ENCODE measurements around the gene CADM4. TPM values are rescaled to one million over a fixed set of nuclear protein-coding genes. Genes with fewer than 3 reads are reported as not detected.
A peak's percentile ranks its signal among the peaks of the same experiment; 100 is the strongest.

The CADM4 gene
- total RNA-seq, 2 donors from 2014 or later: 0.22 to 0.61 TPM

DNA sequence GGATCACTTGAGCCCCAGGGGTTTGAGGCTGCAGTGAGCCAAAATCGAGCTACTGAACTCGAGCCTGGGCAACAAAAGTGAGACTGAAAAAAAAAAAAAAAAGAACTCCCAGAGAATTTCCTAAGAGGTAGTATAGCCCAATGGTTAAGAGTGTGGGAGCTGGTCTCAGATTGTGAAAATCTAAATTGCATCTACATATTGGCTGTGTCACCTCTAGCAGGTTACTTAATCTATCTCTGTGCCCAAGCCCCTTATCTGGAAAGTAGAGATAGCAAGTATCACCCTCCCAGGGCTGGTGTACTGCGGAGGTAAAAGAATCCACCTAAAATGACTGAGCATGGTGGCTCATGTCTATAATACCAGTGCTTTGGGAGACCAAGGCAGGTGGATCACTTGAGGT lies 34.0 kb upstream of the CADM4 start:
- H3K9me3 Mint-ChIP-seq: no peaks in the 10 kb centered on the region
- H3K27ac Mint-ChIP-seq: no peak overlapping the region
- peaks cover 6% of the 10 kb centered on the region for H3K36me3 Mint-ChIP-seq (ENCODE audit: low read depth)

DNA sequence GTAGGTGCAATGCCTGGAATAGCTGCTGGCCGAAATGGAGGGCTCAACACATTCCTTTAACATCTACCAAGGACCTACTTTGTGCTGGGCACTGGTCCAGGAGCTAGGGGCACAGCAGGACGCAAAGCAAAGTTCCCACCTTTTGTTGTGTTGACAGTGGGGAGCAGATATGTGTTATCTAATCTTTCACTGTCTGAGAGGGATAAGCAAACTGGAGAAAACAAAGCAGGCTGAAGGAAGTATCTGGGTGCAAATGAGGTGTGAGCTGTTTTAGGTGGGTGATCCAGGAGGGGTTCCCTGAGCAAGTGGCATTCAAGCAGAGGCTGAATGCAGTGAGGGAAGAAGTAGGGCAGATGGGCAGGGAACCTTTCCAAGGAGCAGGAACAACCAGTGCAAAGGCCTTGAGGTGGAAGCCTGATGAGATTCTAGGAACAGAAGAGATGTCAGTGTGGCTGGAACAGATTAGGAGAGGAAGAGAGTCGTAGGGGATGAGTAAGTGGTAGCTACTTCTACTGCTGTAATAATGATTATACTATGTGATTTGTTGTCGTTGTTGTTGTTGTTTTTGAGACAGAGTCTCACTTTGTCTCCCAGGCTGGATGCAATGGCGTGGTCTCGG lies 32.5 kb upstream of the CADM4 start:
- H3K9me3 Mint-ChIP-seq: no peaks in the 10 kb centered on the region
- H3K4me1 Mint-ChIP-seq: peaks cover 31% of the 10 kb centered on the region
- H3K4me3 Mint-ChIP-seq: no peak overlapping the region
- peaks cover 18% of the 10 kb centered on the region for H3K36me3 Mint-ChIP-seq (ENCODE audit: low read depth)
- no peak for ATAC-seq (replicated peaks)
- no peaks in the 10 kb centered on the region for H3K27me3 Mint-ChIP-seq
- H3K27ac Mint-ChIP-seq: no peak overlapping the region

More for the DNA sequence above, 34.0 kb upstream of the CADM4 start:
- H3K4me1 Mint-ChIP-seq: peaks cover 21% of the 10 kb centered on the region
- no peak overlapping the region for H3K4me3 Mint-ChIP-seq
- no peak for ATAC-seq (replicated peaks)
- no peaks in the 10 kb centered on the region for H3K27me3 Mint-ChIP-seq

DNA sequence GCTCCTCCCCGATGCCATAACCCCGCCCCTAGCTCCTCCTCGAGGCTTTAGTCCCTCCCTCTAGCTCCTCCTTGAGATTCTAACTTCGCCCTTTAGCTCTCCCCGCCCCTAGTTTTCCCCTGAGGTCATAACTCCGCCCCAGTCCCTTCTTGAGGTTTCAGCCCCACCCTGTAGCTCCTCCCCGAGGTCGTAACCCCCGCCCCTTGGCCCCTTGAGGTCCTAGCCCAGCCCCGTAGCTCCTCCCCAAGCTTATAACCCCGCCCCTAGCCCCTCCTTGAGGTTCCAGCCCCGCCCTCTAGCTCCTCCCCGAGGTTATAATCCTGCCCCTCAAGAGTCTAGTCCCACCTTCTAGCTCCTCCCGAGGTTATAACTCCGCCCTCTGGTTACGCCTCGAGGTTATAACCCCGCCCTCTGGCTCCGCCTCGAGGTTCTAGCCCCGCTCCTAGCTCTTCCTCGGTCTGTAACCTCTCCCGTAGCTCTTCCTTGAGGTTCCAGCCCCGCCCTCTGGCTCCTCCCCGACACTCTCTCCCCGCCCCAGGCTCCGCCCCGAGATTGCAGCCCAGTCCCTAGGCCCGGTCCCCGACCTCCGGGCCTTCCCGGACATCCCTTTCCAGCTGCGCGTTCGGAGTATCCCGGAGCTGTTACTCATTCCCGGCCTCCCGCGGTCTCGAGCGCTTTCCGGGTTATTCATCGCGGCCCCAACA lies 28.9 kb upstream of the CADM4 start:
- ATAC-seq (replicated peaks): peak; percentile 87
- Mint-ChIP-seq H3K27ac (peak overlapping the region; percentile 78), H3K27me3 (no peaks in the 10 kb centered on the region), H3K4me3 (peak overlapping the region; percentile 87), H3K4me1 (peaks cover 36% of the 10 kb centered on the region), H3K36me3 (ENCODE audit: low read depth) (peaks cover 52% of the 10 kb centered on the region), H3K9me3 (no peaks in the 10 kb centered on the region)

DNA sequence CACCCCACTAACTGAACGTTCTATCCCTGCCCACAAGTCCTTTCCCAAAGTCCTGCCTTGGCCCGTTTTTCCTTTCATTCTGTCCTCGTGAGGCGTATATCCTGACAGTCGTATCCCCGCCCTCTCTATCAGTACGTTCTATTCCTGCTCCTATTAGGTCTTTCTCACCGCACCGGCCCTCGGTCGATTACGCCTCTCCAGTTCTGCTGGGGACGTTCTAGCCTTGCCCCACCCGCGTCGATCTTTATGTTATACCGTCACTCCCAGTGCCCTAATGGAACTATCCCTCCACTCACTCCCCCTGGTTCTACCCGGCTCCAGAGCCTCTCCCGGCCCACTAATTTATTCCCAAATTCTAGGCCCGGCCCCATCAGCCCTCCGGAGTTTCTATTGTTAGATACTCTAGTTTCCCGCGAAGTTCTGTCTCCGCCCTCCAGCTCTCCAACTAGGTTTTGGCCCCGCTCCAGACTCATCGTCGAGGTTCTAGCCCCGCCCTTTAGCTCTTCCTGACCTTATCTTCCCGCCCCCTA lies 28.3 kb upstream of the CADM4 start:
- Mint-ChIP-seq H3K36me3 (ENCODE audit: low read depth) (peaks cover 53% of the 10 kb centered on the region), H3K27me3 (no peaks in the 10 kb centered on the region), H3K4me3 (peak overlapping the region; percentile 87), H3K9me3 (no peaks in the 10 kb centered on the region), H3K4me1 (peaks cover 36% of the 10 kb centered on the region), H3K27ac (peak overlapping the region; percentile 78)
- ATAC-seq (replicated peaks): no peak

DNA sequence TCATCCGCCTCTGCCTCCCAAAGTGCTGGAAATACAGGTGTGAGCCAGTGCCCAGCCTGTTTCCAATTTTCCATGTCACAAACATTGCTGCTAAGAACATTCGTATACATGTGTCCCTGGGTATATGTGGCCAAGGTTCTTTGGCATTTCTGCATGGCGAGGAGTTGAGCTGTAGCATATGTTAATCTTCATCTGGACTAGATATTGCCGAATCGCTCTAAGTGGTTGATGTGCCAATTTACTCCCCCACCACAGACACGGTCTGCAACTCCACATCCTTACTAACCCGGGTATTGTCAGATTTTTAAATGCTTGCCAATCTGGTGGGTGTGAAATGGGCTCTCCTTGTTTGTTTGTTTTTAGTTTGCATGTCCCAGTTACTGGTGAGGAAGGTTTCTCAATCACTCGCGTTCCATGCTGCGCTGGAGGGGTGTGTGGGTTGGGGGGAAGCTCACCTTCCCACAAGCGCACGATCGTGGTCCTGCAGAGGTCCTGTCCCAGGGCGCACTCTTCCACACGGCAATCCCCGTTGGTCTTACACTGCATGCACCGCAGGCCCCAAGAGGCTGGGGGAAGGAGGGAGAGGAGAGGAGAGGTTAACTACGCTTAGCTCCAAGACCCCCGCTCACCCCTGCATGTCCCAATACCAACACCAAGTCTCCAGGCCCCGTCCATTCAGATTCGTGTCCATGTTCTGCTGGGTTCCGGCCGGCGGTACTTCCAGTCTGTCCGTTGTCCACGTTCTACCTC lies 27.7 kb upstream of the CADM4 start:
- ATAC-seq (replicated peaks): no peak
- Mint-ChIP-seq H3K27ac (no peak overlapping the region), H3K36me3 (ENCODE audit: low read depth) (peaks cover 58% of the 10 kb centered on the region), H3K27me3 (no peaks in the 10 kb centered on the region), H3K4me3 (peak overlapping the region; percentile 87), H3K4me1 (peaks cover 36% of the 10 kb centered on the region), H3K9me3 (no peaks in the 10 kb centered on the region)

DNA sequence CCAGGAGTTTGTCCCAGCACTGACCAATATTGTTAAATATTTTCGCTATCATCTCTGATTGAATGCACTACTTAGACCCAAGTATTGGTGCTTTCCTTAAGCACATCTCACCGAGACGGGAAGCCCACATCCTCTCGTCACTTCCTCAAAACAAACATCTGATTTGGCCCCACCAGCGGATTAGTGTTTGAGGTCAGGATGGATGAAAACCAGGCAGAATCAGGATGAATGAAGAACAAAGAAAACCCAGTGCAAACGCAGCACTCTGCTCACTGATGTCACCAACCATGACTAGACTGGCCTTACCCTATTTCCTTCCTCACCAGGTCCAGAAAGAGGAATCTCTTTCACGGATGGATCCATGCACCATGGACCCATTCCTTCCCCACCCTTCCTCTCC lies 24.4 kb upstream of the CADM4 start:
- Mint-ChIP-seq H3K27me3 (no peaks in the 10 kb centered on the region), H3K4me1 (peaks cover 28% of the 10 kb centered on the region), H3K4me3 (peak overlapping the region; percentile 39), H3K36me3 (ENCODE audit: low read depth) (peaks cover 78% of the 10 kb centered on the region), H3K27ac (peak overlapping the region; percentile 25), H3K9me3 (no peaks in the 10 kb centered on the region)
- no peak for ATAC-seq (replicated peaks)

DNA sequence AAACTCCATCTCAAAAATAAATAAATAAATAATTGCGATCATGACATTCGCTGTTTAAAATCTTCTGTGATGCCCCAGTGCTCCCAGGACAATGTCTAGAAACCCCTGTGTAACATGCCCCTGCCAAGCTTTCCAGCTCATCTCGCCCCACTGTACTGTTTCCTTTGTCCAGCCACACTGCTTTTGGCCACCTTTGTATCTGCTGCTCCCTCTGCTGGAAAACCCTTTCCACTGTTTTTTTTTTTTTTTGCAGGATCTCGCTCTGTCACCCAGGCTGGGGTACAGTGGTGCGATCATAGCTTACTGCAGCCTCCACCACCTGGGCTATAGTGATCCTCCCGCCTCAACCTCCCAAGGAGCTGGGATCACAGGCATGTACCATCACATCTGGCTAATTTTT lies 22.8 kb upstream of the CADM4 start:
- Mint-ChIP-seq H3K36me3 (ENCODE audit: low read depth) (peaks cover 73% of the 10 kb centered on the region), H3K4me1 (peaks cover 22% of the 10 kb centered on the region), H3K27me3 (no peaks in the 10 kb centered on the region), H3K27ac (no peak overlapping the region), H3K9me3 (peaks cover 1% of the 10 kb centered on the region), H3K4me3 (no peak overlapping the region)
- ATAC-seq (replicated peaks): no peak

DNA sequence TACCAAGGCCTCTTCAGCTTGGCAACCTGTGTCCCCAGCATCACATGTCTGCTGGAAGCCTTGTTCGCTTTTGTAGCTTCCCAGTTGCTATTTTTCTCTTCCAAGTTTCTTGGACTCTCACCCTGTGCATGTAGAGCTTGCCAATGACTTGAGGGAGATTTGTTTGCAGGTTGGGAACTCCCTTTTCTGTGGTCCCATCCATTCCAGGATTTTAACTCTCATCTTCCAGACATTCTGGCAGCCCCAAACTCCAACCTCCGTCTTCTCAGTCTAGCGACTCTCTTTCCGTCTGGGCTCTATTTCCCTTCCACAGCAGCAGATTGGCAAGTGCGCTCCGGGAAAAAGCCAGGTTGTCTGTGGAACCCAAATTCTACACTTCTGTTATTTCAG lies 21.3 kb upstream of the CADM4 start:
- no peak overlapping the region for H3K4me3 Mint-ChIP-seq
- H3K27me3 Mint-ChIP-seq: no peaks in the 10 kb centered on the region
- no peak for ATAC-seq (replicated peaks)
- no peak overlapping the region for H3K27ac Mint-ChIP-seq
- H3K4me1 Mint-ChIP-seq: peaks cover 22% of the 10 kb centered on the region
- H3K36me3 Mint-ChIP-seq (ENCODE audit: low read depth): peaks cover 73% of the 10 kb centered on the region
- peaks cover 4% of the 10 kb centered on the region for H3K9me3 Mint-ChIP-seq

DNA sequence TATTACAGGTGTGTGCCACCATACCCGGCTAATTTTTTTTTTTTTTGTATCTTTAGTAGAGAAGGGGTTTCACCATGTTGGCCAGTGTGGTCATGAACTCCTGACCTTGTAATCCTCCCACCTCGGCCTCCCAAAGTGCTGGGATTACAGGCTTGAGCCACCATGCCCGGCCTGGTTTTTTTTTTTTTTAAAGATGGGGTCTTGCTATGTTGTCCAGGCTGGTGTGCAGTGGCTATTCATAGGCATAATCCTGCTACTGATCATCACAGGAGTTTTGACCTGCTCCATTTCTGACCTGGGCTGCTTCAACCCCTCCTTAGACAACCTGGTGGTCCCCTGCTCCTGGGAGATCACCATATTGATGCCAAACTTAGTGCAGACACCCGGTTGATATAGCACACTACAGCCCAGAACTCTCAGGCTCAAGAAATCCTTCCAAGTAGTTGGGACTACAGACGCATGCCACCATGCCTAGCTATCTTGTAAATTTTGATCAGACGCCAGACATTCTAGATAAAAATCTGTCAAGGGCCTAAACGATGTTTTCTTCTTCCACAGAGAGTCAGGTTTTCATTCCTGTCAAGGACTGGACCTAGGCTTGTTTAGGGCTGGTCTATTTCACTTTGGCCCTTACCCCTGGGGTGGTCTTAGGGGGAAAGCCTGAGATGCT lies 20.8 kb upstream of the CADM4 start:
- no peak for ATAC-seq (replicated peaks)
- H3K27ac Mint-ChIP-seq: no peak overlapping the region
- H3K27me3 Mint-ChIP-seq: no peaks in the 10 kb centered on the region
- H3K4me3 Mint-ChIP-seq: no peak overlapping the region
- H3K4me1 Mint-ChIP-seq: peaks cover 22% of the 10 kb centered on the region
- peaks cover 75% of the 10 kb centered on the region for H3K36me3 Mint-ChIP-seq (ENCODE audit: low read depth)
- peaks cover 4% of the 10 kb centered on the region for H3K9me3 Mint-ChIP-seq

DNA sequence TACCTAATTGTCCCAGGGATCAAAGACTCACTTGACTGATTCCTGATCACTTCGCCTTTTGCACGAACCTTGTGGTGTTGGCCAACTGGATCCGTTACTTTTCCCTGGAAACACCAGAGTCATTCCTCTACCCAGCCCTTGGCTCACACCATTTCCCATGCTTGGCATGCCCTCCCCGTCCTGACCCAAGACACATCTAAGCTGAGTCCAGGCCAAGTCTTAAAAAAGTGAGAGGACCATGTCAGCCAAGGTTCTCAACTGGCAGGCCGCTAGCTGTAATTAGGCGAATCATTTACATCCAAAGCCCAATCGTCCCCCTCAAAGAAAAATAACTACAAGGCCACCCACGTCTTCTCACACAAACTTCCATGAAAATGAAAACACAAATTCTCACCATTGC lies 18.8 kb upstream of the CADM4 start:
- Mint-ChIP-seq H3K9me3 (peaks cover 4% of the 10 kb centered on the region), H3K4me3 (no peak overlapping the region), H3K36me3 (ENCODE audit: low read depth) (peaks cover 75% of the 10 kb centered on the region), H3K27ac (no peak overlapping the region), H3K27me3 (no peaks in the 10 kb centered on the region), H3K4me1 (peaks cover 4% of the 10 kb centered on the region)
- no peak for ATAC-seq (replicated peaks)

DNA sequence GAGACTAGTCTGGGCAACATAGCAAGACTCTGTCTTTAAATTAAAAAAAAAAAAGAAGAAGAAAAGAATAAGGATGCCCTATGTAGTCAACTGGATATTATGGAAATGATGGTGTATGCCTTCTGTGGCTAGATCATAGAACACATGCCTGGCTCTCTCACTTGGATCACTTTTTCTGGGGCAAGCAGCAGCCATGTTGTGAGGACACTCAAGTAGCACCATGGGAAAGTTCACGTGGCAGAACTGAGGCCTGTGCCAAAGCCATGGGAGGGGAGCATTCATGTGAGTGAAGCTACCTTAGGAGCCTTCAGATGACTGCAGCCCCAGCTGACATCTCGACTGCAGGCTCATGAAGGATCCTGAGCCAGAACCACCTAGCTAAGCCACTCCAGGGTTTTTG lies 18.4 kb upstream of the CADM4 start:
- Mint-ChIP-seq H3K36me3 (ENCODE audit: low read depth) (peaks cover 80% of the 10 kb centered on the region), H3K27ac (no peak overlapping the region), H3K4me1 (peaks cover 4% of the 10 kb centered on the region), H3K9me3 (peaks cover 4% of the 10 kb centered on the region), H3K4me3 (no peak overlapping the region), H3K27me3 (no peaks in the 10 kb centered on the region)
- ATAC-seq (replicated peaks): no peak

DNA sequence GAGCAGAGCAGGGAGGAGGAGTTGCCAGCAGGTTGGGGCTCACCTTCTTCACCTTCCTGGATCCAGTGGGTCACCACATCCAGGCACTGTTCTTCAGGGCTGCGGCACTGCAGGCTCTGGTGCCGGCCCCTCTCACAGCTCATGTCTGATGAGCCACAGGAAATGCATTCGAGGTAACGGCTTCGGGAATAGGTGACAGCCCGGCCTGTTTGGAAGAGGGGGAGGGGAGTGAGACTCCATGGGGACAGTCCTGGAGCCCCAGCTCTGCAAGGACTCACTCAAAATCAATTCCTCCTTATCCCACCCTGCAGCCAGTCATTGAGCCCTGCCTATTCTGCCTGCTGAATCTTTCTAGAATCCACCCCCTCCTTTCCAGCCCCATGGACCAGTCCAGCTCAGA lies 16.8 kb upstream of the CADM4 start:
- no peak for ATAC-seq (replicated peaks)
- Mint-ChIP-seq H3K4me1 (peaks cover 4% of the 10 kb centered on the region), H3K27ac (no peak overlapping the region), H3K9me3 (peaks cover 4% of the 10 kb centered on the region), H3K36me3 (ENCODE audit: low read depth) (peaks cover 81% of the 10 kb centered on the region), H3K4me3 (no peak overlapping the region), H3K27me3 (no peaks in the 10 kb centered on the region)

DNA sequence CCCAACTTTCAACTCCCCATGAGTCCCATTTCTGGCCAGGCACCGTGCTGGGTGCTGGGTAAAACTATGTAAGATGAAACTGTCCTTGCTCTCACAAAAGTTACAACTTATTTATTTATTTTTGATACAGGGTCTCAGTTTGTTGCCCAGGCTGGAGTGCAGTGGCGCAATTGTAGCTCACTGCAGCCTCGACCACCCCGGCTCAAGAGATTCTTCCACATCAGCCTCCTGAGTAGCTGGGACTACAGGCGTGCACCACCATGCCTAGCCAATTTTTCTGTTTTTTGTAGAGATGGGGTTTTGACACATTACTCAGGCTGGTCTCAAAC lies 12.9 kb upstream of the CADM4 start:
- no peak overlapping the region for H3K27ac Mint-ChIP-seq
- peaks cover 3% of the 10 kb centered on the region for H3K9me3 Mint-ChIP-seq
- peaks cover 3% of the 10 kb centered on the region for H3K4me1 Mint-ChIP-seq
- H3K4me3 Mint-ChIP-seq: no peak overlapping the region
- H3K36me3 Mint-ChIP-seq (ENCODE audit: low read depth): peaks cover 80% of the 10 kb centered on the region
- H3K27me3 Mint-ChIP-seq: no peaks in the 10 kb centered on the region
- no peak for ATAC-seq (replicated peaks)

DNA sequence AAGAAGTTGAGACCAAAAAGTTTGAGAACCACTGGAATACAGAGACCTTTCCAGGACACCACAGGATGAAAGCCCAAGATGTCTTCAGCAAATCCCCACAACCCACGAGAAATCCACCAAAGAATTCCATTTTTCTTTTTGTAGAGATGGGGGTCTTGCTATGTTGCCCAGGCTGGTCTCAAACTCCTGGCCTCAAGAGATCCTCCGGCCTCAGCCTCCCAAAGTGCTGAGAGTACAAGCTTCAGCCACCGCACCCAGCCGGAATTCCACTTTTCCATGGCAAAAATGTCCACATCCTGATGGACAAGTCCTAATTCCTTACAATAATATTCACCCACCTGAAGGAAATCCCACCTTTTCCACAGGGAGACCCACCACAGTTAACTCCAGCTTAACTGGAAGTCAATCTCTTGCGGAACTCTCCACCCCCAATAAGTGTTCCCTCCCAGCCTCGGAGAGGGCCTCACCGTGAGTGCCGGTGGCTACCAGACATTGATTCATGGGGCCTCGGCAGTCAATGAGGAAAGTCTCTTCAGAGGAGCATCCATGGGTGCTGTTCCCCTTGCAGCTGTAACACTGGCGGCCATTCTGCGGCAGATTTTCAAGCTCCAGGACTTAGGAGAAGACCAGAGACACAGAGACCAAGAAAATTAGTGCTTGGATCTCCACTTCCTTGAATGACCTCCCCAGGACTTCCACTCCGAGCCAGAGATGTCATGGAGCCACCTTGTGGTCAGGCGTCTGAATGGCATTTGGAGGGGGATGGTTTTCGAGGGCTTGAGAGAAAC lies 12.3 kb upstream of the CADM4 start:
- Mint-ChIP-seq H3K27ac (no peak overlapping the region), H3K4me3 (no peak overlapping the region), H3K4me1 (no peaks in the 10 kb centered on the region), H3K9me3 (no peaks in the 10 kb centered on the region), H3K36me3 (ENCODE audit: low read depth) (peaks cover 80% of the 10 kb centered on the region), H3K27me3 (no peaks in the 10 kb centered on the region)
- peak; percentile 44 for ATAC-seq (replicated peaks)

Data from activated T-helper 17 cell treated with anti-CD3 and anti-CD28 coated beads, Interleukin-2, amount 50 U/mL, for 72 hours (primary cell).